HG02852 (cell line): ENCODE results near the gene SAP30BP.

ENCODE experiments used
- ATAC-seq: cut with Tn5 transposase; IDR thresholded peaks from one replicate; pipeline ENCODE4 v1.9.1; 2021; ENCODE audit warnings: mild to moderate bottlenecking, moderate library complexity; ENCODE audit not compliant: unreplicated experiment

Gene SAP30BP

GRCh38 chr17:75646638-75646992 is 20.5 kb upstream of the SAP30BP start:
- no peak for ATAC-seq

GRCh38 chr17:75647061-75647460 is 20.1 kb upstream of the SAP30BP start:
- ATAC-seq, result no peak

- ATAC-seq, result no peak
Observed at GRCh38 chr17:75647921-75648320, 19.2 kb upstream of the SAP30BP start.

GRCh38 chr17:75649687-75650086 is 17.5 kb upstream of the SAP30BP start:
- no peak for ATAC-seq

GRCh38 chr17:75650874-75651273 is 16.3 kb upstream of the SAP30BP start:
- no peak for ATAC-seq

- ATAC-seq, result no peak
Observed at GRCh38 chr17:75652341-75652740, 14.8 kb upstream of the SAP30BP start.

- no peak for ATAC-seq
Observed at GRCh38 chr17:75652934-75653549, 14.1 kb upstream of the SAP30BP start.

- no peak for ATAC-seq
Observed at GRCh38 chr17:75654176-75654575, 13.0 kb upstream of the SAP30BP start.

GRCh38 chr17:75658237-75658636 is 8.9 kb upstream of the SAP30BP start:
- no peak for ATAC-seq

GRCh38 chr17:75661531-75661930 is 5.6 kb upstream of the SAP30BP start:
- no peak for ATAC-seq

- ATAC-seq, result no peak
Observed at GRCh38 chr17:75662511-75662910, 4.6 kb upstream of the SAP30BP start.

GRCh38 chr17:75664099-75664549 is 3.0 kb upstream of the SAP30BP start:
- ATAC-seq, result peak; percentile 74

- no peak for ATAC-seq
Observed at GRCh38 chr17:75665981-75666380, 1.2 kb upstream of the SAP30BP start.

GRCh38 chr17:75667825-75668224 is 687 bp downstream of the SAP30BP start:
- no peak for ATAC-seq

GRCh38 chr17:75668489-75668888 is 1.4 kb downstream of the SAP30BP start:
- ATAC-seq, result no peak

GRCh38 chr17:75670868-75671267 is 3.7 kb downstream of the SAP30BP start:
- ATAC-seq, result no peak

GRCh38 chr17:75672011-75672410 is 4.9 kb downstream of the SAP30BP start:
- ATAC-seq, result no peak

GRCh38 chr17:75673487-75673886 is 6.3 kb downstream of the SAP30BP start:
- no peak for ATAC-seq

- no peak for ATAC-seq
Observed at GRCh38 chr17:75676461-75676860, 9.3 kb downstream of the SAP30BP start.

GRCh38 chr17:75679706-75680211 is 12.6 kb downstream of the SAP30BP start:
- ATAC-seq, result no peak

- ATAC-seq, result no peak
Observed at GRCh38 chr17:75680431-75680830, 13.3 kb downstream of the SAP30BP start.

- ATAC-seq, result no peak
Observed at GRCh38 chr17:75681289-75681688, 14.2 kb downstream of the SAP30BP start.

GRCh38 chr17:75683583-75683982 is 16.4 kb downstream of the SAP30BP start:
- no peak for ATAC-seq
